OCI-LY7 (cell line): ENCODE results near the gene NACC2. TPM values are rescaled to one million over a fixed set of nuclear protein-coding genes. Genes with fewer than 3 reads are reported as not detected.

Experiments
- BruUV-seq: library from RNA; stranded (reverse); fragments of 400-500 nt; replicated peaks from 2 replicates; lab custom pipeline; 2021; lab: Mats Ljungman, UMichigan
- CTCF ChIA-PET: fragments of 300-600 bp; sonication (Branson Sonifier 250); formaldehyde crosslinking; loops from one replicate; lab custom pipeline; 2022; ENCODE audit warnings: antibody characterized with exemption; ENCODE audit not compliant: unreplicated experiment; lab: Charles Lee
- POLR2A ChIA-PET: fragments of 300-600 bp; sonication (Branson Sonifier 250); formaldehyde crosslinking; loops from one replicate; lab custom pipeline; 2022; ENCODE audit warnings: antibody characterized with exemption; lab: Charles Lee
- DNase-seq: peaks from one replicate; pipeline ENCODE4 v3.0.0-alpha.2; 2015; ENCODE audit warnings: low spot score
- H2AFZ ChIP-seq: fragments of 200-600 bp; sonication (generic), shearing (Covaris generic); 2 replicates; pipeline ENCODE4 v1.6.1; 2014; ENCODE audit warnings: mild to moderate bottlenecking, antibody characterized with exemption, low read length, moderate library complexity
- H3K27ac ChIP-seq: fragments of 200-600 bp; sonication (generic); 2 replicates; pipeline ENCODE4 v1.5.1; 2014; ENCODE audit warnings: mixed run types, low read depth, mild to moderate bottlenecking, moderate library complexity, low read length, inconsistent platforms; ENCODE audit not compliant: poor library complexity, severe bottlenecking
- H3K36me3 ChIP-seq: fragments of 200-600 bp; sonication (generic); 2 replicates; pipeline ENCODE4 v1.6.1; 2014; ENCODE audit warnings: mild to moderate bottlenecking, antibody characterized with exemption, low read length, moderate library complexity, mixed read lengths; ENCODE audit not compliant: insufficient read depth
- H3K4me1 ChIP-seq: fragments of 200-600 bp; sonication (generic); 2 replicates; pipeline ENCODE4 v1.5.1; 2014; ENCODE audit warnings: mild to moderate bottlenecking, low read length; ENCODE audit not compliant: insufficient read depth, poor library complexity, severe bottlenecking
- H3K4me2 ChIP-seq: fragments of 200-600 bp; sonication (generic); 2 replicates; pipeline ENCODE4 v1.6.1; 2014; ENCODE audit warnings: mild to moderate bottlenecking, low read length
- H3K4me3 ChIP-seq: fragments of 200-600 bp; sonication (generic); 2 replicates; pipeline ENCODE4 v1.5.1; 2014; ENCODE audit warnings: mild to moderate bottlenecking, low read depth, low read length; ENCODE audit not compliant: poor library complexity, severe bottlenecking
- H3K79me2 ChIP-seq: fragments of 200-600 bp; sonication (generic); 2 replicates; pipeline ENCODE4 v1.6.1; 2016; ENCODE audit warnings: low read depth, mild to moderate bottlenecking, low read length, moderate library complexity, mixed read lengths; ENCODE audit not compliant: insufficient read depth
- H3K9me2 ChIP-seq: fragments of 200-600 bp; sonication (generic); 2 replicates; pipeline ENCODE4 v1.6.1; 2016; ENCODE audit warnings: mild to moderate bottlenecking, low read length, mixed read lengths; ENCODE audit not compliant: insufficient read depth
- H3K9me3 ChIP-seq: fragments of 200-600 bp; sonication (generic); 2 replicates; pipeline ENCODE4 v1.6.1; 2014; ENCODE audit warnings: mild to moderate bottlenecking, mixed run types, low read length, mixed read lengths
- H4K20me1 ChIP-seq: fragments of 200-600 bp; sonication (generic); 2 replicates; pipeline ENCODE4 v1.6.1; 2014; ENCODE audit warnings: mild to moderate bottlenecking, antibody characterized with exemption, low read length, moderate library complexity, mixed read lengths; ENCODE audit not compliant: insufficient read depth
- CTCF ChIP-seq: fragments of 200-600 bp; sonication (generic); conservative IDR thresholded peaks from 2 replicates; pipeline ENCODE4 v1.5.1; 2014; ENCODE audit warnings: mild to moderate bottlenecking, antibody characterized with exemption, low read length, moderate library complexity, mixed read lengths
- EZH2phosphoT487 ChIP-seq: fragments of 200-600 bp; sonication (generic); IDR thresholded peaks from 2 replicates; pipeline ENCODE4 v1.6.1; 2018; ENCODE audit warnings: low read depth, borderline replicate concordance, mild to moderate bottlenecking, mixed run types, antibody characterized with exemption, low read length, moderate library complexity, mixed read lengths
- intact Hi-C: fragments of 100-400 bp; cut with micrococcal nuclease; formaldehyde crosslinking; loops from one replicate; pipeline ENCODE4 v1.10.0; 2022; ENCODE audit not compliant: unreplicated experiment
- total RNA-seq, 2 experiments: library from RNA; depleted of rRNA in 1 of 2; stranded (reverse); fragments of >200 nt in 1 of 2; shearing (Covaris generic) in 1 of 2; gene quantifications; 2 replicates each; pipeline ENCODE4 v1.2.3, GENCODE V29; 2014 to 2022

The NACC2 gene
- total RNA-seq, 2 experiments from 2014 or later, result 0.38 to 0.72 TPM

GRCh38 chr9:136020206-136020605 lies 74.9 kb downstream of the NACC2 start:
- Histone ChIP-seq H3K4me1 (peaks cover 15% of the 10 kb centered on the region), H4K20me1 (no peaks in the 10 kb centered on the region), H3K9me2 (no peaks in the 10 kb centered on the region), H3K27ac (no peak overlapping the region), H3K36me3 (no peaks in the 10 kb centered on the region), H3K79me2 (no peaks in the 10 kb centered on the region), H3K4me2 (no peak overlapping the region), H3K9me3 (no peaks in the 10 kb centered on the region), H2AFZ (no peak overlapping the region), H3K4me3 (no peak overlapping the region)
- BruUV-seq, result no TSS peak
- no peak for TF ChIP-seq CTCF
- TF ChIP-seq EZH2phosphoT487, result no peak
- intact Hi-C loops, result no loop called here
- ChIA-PET CTCF (no interaction called here), POLR2A (no interaction called here)
- no peak for DNase-seq

DNA sequence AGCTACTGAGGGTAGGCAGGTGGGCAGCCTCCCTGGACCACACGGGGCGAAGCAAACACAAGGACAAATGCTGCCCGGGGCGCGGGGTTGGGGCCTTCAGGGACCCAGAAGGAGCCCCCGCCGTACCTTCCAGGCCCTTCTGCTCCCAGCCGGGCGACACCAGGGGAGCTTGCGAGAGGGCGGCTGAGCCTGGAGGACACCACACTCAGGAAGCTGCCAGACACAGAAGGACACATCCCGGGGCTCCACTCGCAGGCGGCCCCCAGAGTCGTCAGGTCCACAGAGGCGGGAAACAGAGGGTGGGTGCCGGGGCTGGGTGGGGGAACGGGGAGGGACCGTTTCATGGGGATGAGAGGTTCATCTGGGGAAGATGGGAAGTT lies 75.4 kb downstream of the NACC2 start:
- Histone ChIP-seq H3K4me3 (no peak overlapping the region), H3K79me2 (no peaks in the 10 kb centered on the region), H3K4me2 (no peak overlapping the region), H3K9me2 (no peaks in the 10 kb centered on the region), H3K4me1 (peaks cover 20% of the 10 kb centered on the region), H3K9me3 (no peaks in the 10 kb centered on the region), H2AFZ (no peak overlapping the region), H4K20me1 (no peaks in the 10 kb centered on the region), H3K36me3 (no peaks in the 10 kb centered on the region), H3K27ac (no peak overlapping the region)
- no TSS peak for BruUV-seq
- ChIA-PET POLR2A (no interaction called here), CTCF (no interaction called here)
- TF ChIP-seq EZH2phosphoT487 (no peak), CTCF (no peak)
- no peak for DNase-seq
- intact Hi-C loops, result no loop called here

GRCh38 chr9:136019041-136019680 lies 75.9 kb downstream of the NACC2 start:
- Histone ChIP-seq H3K4me2 (no peak overlapping the region), H3K9me3 (no peaks in the 10 kb centered on the region), H3K36me3 (no peaks in the 10 kb centered on the region), H3K27ac (no peak overlapping the region), H3K79me2 (no peaks in the 10 kb centered on the region), H3K4me1 (peaks cover 25% of the 10 kb centered on the region), H3K4me3 (no peak overlapping the region), H3K9me2 (no peaks in the 10 kb centered on the region), H2AFZ (no peak overlapping the region), H4K20me1 (no peaks in the 10 kb centered on the region)
- intact Hi-C loops, result no loop called here
- no peak for TF ChIP-seq CTCF
- TF ChIP-seq EZH2phosphoT487, result no peak
- CTCF ChIA-PET, result no interaction called here
- POLR2A ChIA-PET, result no interaction called here
- BruUV-seq, result no TSS peak
- DNase-seq, result no peak
